GM21576 (cell line): Measurements from ENCODE around the gene MRPL39.
"Not testable (repeated sequence)": the region's sequence is repeated elsewhere in the genome, so short reads cannot be mapped to it uniquely, and the experiment has no call there.

Experiments
- ATAC-seq: cut with Tn5 transposase; IDR thresholded peaks from one replicate; pipeline ENCODE4 v1.9.1; 2021; ENCODE audit warnings: mild to moderate bottlenecking, moderate library complexity; ENCODE audit not compliant: unreplicated experiment

Gene MRPL39

GRCh38 chr21:25607151-25608043 lies at the start of gene MRPL39:
MRPL39 (minus strand) TSS chr21:25607481; CDS start chr21:25607475, 6 bp downstream.
- ATAC-seq = peak; percentile 96

DNA sequence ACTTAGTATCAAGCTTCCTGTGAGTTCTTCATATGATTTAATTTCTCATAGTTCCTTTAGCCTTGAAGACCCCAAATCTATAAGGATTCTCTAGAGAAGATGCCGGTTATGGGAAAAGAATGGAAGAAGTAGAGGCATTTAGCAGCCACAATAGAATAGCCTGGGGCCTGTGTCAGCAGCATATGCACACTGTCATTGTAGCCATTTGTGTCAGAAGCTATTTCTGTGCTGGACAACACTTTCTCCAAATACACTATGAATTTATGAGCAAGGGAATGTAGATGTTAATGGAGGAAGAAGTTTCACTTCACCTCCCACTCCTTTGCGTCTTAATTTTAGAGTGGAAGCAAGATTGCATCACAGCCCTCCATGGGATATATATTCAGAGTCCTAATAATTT lies 49.1 kb upstream of the MRPL39 start:
- no peak for ATAC-seq

DNA sequence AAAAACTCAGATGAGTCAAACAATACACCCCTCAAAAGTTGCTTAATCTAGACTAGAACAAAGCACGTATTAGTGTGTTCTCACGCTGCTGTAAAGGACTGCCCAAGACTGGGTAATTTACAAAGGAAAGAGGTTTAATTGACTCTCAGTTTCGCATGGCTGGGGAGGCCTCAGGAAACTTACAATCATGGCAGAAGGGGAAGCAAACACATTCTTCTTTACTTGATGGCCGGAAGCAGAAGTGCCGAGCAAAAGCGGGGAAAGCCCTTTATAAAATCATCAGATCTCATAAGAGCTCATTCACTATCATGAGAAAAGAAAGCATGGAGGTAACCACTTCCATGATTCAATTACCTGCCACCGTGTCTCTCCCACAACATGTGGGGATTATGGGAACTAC lies 41.9 kb upstream of the MRPL39 start:
- no peak for ATAC-seq

- no peak for ATAC-seq
Observed at GRCh38 chr21:25647647-25648046, 40.4 kb upstream of the MRPL39 start.

- ATAC-seq = no peak
Observed at GRCh38 chr21:25646474-25646873, 39.2 kb upstream of the MRPL39 start.

GRCh38 chr21:25643486-25643885 lies 36.2 kb upstream of the MRPL39 start:
- no peak for ATAC-seq

- ATAC-seq = no peak
Observed at GRCh38 chr21:25640943-25641292, 33.6 kb upstream of the MRPL39 start.

DNA sequence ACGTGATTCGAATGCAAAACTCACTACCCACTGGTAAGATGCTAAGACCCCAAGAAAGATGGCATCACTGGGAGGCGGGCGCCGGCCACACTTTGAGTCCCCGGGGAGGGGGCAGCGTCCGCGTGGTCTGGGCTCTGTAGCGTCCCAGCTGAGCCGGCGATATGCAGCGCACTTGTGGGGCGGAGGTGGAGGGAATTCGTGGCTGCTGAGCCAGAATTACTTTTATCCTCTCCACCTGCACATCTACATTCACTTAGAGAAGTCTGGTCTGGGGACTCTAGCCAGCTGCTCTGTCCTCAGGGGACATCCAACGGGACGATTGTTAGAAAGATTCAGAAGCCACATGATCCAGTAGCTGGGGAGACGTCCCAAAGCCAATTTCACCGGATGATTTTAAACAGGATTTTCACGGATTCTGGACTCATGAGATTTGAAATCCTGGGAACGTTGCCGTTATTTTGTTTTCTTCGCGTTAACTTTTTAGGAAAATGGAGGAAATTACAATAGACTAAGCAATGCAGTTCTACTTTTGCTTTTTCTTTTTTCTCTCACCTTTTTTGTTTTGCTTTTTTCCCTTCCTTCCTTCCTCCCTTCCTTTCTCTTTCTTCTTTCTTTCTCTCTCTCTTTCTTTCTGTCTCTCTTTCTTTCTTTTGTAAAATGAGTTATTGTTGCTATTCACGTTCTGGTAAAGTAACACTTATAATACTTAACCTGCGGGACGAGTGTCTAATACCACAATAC lies 33.1 kb upstream of the MRPL39 start:
- peak; percentile 23 for ATAC-seq

GRCh38 chr21:25639551-25640201 lies 32.4 kb upstream of the MRPL39 start:
- peak; percentile 84 for ATAC-seq

GRCh38 chr21:25638660-25639550 lies 31.6 kb upstream of the MRPL39 start, which contains the start of gene JAM2:
JAM2 (plus strand) TSS chr21:25639258; CDS start chr21:25639822, 564 bp downstream.
- peak; percentile 46 for ATAC-seq

GRCh38 chr21:25637851-25638659 lies 30.8 kb upstream of the MRPL39 start:
- no peak for ATAC-seq

GRCh38 chr21:25636727-25637126 lies 29.4 kb upstream of the MRPL39 start:
- no peak for ATAC-seq

GRCh38 chr21:25635310-25635709 lies 28.0 kb upstream of the MRPL39 start:
- ATAC-seq = no peak

DNA sequence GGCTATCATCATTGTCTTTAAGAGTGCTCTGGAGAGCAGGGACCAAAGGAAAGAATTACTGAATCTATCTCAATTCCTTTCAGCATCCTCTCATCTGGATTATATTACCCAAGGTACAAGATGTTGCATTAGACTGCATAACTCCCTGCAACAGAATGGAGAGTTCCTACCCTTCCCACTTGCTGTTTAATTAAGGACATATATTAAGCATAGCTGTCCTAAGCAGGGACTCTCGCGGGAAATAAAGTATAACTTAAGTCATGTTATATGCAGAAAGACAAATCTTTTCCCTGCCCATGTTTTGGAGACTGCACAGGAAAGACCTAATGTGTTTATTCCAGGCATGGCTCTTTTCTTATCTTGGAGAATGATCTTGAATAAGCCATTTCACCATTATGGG lies 25.0 kb upstream of the MRPL39 start:
- no peak for ATAC-seq

GRCh38 chr21:25626757-25627156 lies 19.5 kb upstream of the MRPL39 start:
- no peak for ATAC-seq

DNA sequence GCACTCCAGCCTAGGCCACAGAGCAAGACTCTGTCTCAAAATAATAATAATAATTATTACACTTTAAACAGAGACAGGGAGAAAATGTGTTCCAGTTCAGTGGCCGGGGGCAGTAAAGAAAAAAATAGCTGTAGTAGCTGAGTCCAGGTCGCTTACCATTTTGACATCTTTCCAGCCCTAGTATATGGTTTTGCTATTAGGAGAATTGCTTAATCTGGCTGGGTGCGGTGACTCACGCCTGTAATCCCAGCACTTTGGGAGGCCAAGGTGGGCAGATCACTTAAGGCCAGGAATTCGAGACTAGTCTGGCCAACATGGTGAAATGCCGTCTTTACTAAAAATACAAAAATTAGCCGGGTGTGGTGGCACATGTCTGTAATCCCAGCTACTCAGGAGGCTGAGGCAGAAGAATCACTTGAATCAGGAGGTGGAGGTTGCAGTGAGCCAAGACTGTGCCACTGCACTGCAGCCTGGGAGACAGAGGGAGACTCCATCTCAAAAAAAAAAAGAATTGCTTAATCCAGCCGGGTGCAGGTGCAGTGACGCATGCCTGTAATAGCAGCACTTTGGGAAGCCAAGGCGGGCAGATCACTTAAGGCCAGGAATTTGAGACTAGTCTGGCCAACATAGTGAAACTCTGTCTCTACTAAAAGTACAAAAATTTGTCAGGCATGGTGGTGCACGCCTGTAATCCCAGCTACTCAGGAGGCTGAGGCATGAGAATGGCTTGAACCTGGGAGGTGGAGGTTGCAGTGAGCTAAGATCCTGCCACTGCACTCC lies 18.7 kb upstream of the MRPL39 start:
- ATAC-seq = not testable (repeated sequence)

GRCh38 chr21:25625036-25625435 lies 17.8 kb upstream of the MRPL39 start:
- no peak for ATAC-seq

GRCh38 chr21:25624511-25624910 lies 17.2 kb upstream of the MRPL39 start:
- ATAC-seq = no peak

- ATAC-seq = no peak
Observed at GRCh38 chr21:25619198-25619597, 11.9 kb upstream of the MRPL39 start.
